Stimulated activated CD8-positive, alpha-beta memory T cell treated with anti-CD3 and anti-CD28 coated beads, Interleukin-4, amount 100 ng/mL, for 1 hour (primary cell): Measurements from ENCODE around the gene CENPE.
"Not testable (repeated sequence)": the region's sequence is repeated elsewhere in the genome, so short reads cannot be mapped to it uniquely, and the experiment has no call there.

Experiments used
- DNase-seq, 2 donors: peaks; one replicate each; pipeline ENCODE4 v3.0.0-alpha.2; 2020; ENCODE audit warnings: low read depth in 2 of 2, low spot score in 1 of 2

CENPE gene

GRCh38 chr4:103198111-103198765 lies at the start of gene CENPE:
CENPE (minus strand) TSS chr4:103198343; CDS start chr4:103198319, 24 bp downstream.
- peak; percentile 69 to 71 for DNase-seq

GRCh38 chr4:103244251-103244650 lies 46.1 kb upstream of the CENPE start:
- no peak for DNase-seq

- not testable (repeated sequence) for DNase-seq
These were observed 32.8 kb upstream of the CENPE start for GRCh38 chr4:103230938-103231337.

GRCh38 chr4:103223556-103223955 lies 25.4 kb upstream of the CENPE start:
- not testable (repeated sequence) for DNase-seq

- DNase-seq, result no peak
These were observed 9.5 kb upstream of the CENPE start for GRCh38 chr4:103207673-103208072.

GRCh38 chr4:103204111-103204510 lies 6.0 kb upstream of the CENPE start:
- DNase-seq, result no peak

GRCh38 chr4:103201724-103202123 lies 3.6 kb upstream of the CENPE start:
- DNase-seq, result no peak

- no peak for DNase-seq
These were observed 3.1 kb upstream of the CENPE start for GRCh38 chr4:103201253-103201652.

- DNase-seq, result no peak
These were observed 866 bp upstream of the CENPE start for GRCh38 chr4:103199009-103199408.

GRCh38 chr4:103197765-103198110 lies 405 bp downstream of the CENPE start:
- peak in 1 of 2 donors; percentile 2 for DNase-seq

GRCh38 chr4:103193457-103193856 lies 4.7 kb downstream of the CENPE start:
- DNase-seq, result no peak

- DNase-seq, result no peak
These were observed 27.1 kb downstream of the CENPE start for GRCh38 chr4:103171006-103171405.

- not testable (repeated sequence) for DNase-seq
These were observed 28.4 kb downstream of the CENPE start for GRCh38 chr4:103169750-103170149.

- no peak for DNase-seq
These were observed 29.1 kb downstream of the CENPE start for GRCh38 chr4:103168993-103169392.

GRCh38 chr4:103162176-103162575 lies 36.0 kb downstream of the CENPE start:
- DNase-seq, result no peak

- no peak for DNase-seq
These were observed 39.4 kb downstream of the CENPE start for GRCh38 chr4:103158760-103159159.

- no peak for DNase-seq
These were observed 42.0 kb downstream of the CENPE start for GRCh38 chr4:103156106-103156505.

GRCh38 chr4:103152381-103152780 lies 45.8 kb downstream of the CENPE start:
- no peak for DNase-seq

GRCh38 chr4:103150677-103151076 lies 47.5 kb downstream of the CENPE start:
- DNase-seq, result no peak

- no peak for DNase-seq
These were observed 53.2 kb downstream of the CENPE start for GRCh38 chr4:103144926-103145325.

GRCh38 chr4:103137446-103137827 lies 60.7 kb downstream of the CENPE start:
- DNase-seq, result no peak

- DNase-seq, result no peak
These were observed 61.3 kb downstream of the CENPE start for GRCh38 chr4:103136671-103137445.

GRCh38 chr4:103129174-103129573 lies 69.0 kb downstream of the CENPE start:
- no peak for DNase-seq
